HEK293 (cell line): Measurements from ENCODE around the gene KRTAP10-4.

Source experiments
- CTCF ChIA-PET: fragments of 350-600 bp; formaldehyde crosslinking; extraction: SDS; loops from one replicate; lab custom pipeline; 2021; ENCODE audit warnings: antibody characterized with exemption; lab: Yijun Ruan, JAX
- POLR2A ChIA-PET: fragments of 300-600 bp; formaldehyde crosslinking; extraction: SDS; loops from one replicate; lab custom pipeline; 2020; ENCODE audit warnings: antibody characterized with exemption, inconsistent platforms; lab: Yijun Ruan, JAX
- H3K27ac ChIP-seq: fragments of 200-500 bp; sonication (Bioruptor generic); 2 replicates; pipeline ENCODE4 v1.5.1; 2014; ENCODE audit warnings: low read depth, low read length, control low read depth, inconsistent platforms; ENCODE audit errors: extremely low read depth
- H3K36me3 ChIP-seq, 2 experiments: fragments of 200-500 bp in 1 of 2; sonication (Bioruptor generic) in 1 of 2; 1 replicate in 1 of 2; 2 replicates in 1 of 2; pipeline ENCODE4 v1.5.1; 2014 to 2017; ENCODE audit warnings: inconsistent platforms in 2 of 2, low read length in 2 of 2; ENCODE audit not compliant: control insufficient read depth in 2 of 2, insufficient read depth in 1 of 2
- H3K4me1 ChIP-seq: fragments of 200-500 bp; sonication (Bioruptor generic); 2 replicates; pipeline ENCODE4 v1.5.1; 2014; ENCODE audit warnings: mild to moderate bottlenecking, low read length, inconsistent platforms; ENCODE audit not compliant: control insufficient read depth, insufficient read depth
- H3K4me3 ChIP-seq: 2 replicates; pipeline ENCODE4 v1.5.1; 2011; ENCODE audit warnings: low read depth, mild to moderate bottlenecking, control low read depth, low read length, moderate library complexity
- H3K9me3 ChIP-seq: fragments of 200-500 bp; sonication (Bioruptor generic); 2 replicates; pipeline ENCODE4 v1.5.1; 2014; ENCODE audit warnings: low read depth, low read length, inconsistent platforms; ENCODE audit not compliant: control insufficient read depth, insufficient read depth
- EGR2 ChIP-seq: fragments of 450-650 bp; formaldehyde crosslinking; IDR thresholded peaks from 2 replicates; pipeline ENCODE4 v1.5.1; 2016; ENCODE audit warnings: low read depth, missing biosample characterization, missing genetic modification characterization
- GFI1B ChIP-seq: fragments of 450-650 bp; formaldehyde crosslinking; IDR thresholded peaks from 2 replicates; pipeline ENCODE4 v1.5.1; 2016; ENCODE audit warnings: missing biosample characterization, missing genetic modification characterization
- GLI2 ChIP-seq: fragments of 450-650 bp; formaldehyde crosslinking; IDR thresholded peaks from 2 replicates; pipeline ENCODE4; 2017; ENCODE audit warnings: missing biosample characterization, missing genetic modification characterization, low read depth, borderline replicate concordance
- SCRT2 ChIP-seq: fragments of 450-650 bp; formaldehyde crosslinking; IDR thresholded peaks from 2 replicates; pipeline ENCODE4 v1.5.1; 2016; ENCODE audit warnings: missing biosample characterization, missing genetic modification characterization
- WT1 ChIP-seq: fragments of 450-650 bp; formaldehyde crosslinking; IDR thresholded peaks from 2 replicates; pipeline ENCODE4 v1.5.1; 2016; ENCODE audit warnings: missing biosample characterization, missing genetic modification characterization
- ZBTB21 ChIP-seq: fragments of 450-650 bp; formaldehyde crosslinking; IDR thresholded peaks from 2 replicates; pipeline ENCODE4 v1.5.1; 2017; ENCODE audit warnings: missing biosample characterization, missing genetic modification characterization
- ZFP3 ChIP-seq: fragments of 450-650 bp; formaldehyde crosslinking; IDR thresholded peaks from 2 replicates; pipeline ENCODE4 v1.5.1; 2016; ENCODE audit warnings: low read depth, missing biosample characterization, missing genetic modification characterization
- ZNF169 ChIP-seq: fragments of 450-650 bp; formaldehyde crosslinking; IDR thresholded peaks from 2 replicates; pipeline ENCODE4 v1.5.1; 2016; ENCODE audit warnings: missing biosample characterization, missing genetic modification characterization
- ZNF184 ChIP-seq: fragments of 450-650 bp; IDR thresholded peaks from 2 replicates; pipeline ENCODE4 v1.5.1; 2018; ENCODE audit warnings: missing biosample characterization, mild to moderate bottlenecking, missing genetic modification characterization
- ZNF214 ChIP-seq: fragments of 450-650 bp; formaldehyde crosslinking; IDR thresholded peaks from 2 replicates; pipeline ENCODE4 v1.5.1; 2017; ENCODE audit warnings: missing biosample characterization, mild to moderate bottlenecking, missing genetic modification characterization, borderline replicate concordance
- ZNF341 ChIP-seq: fragments of 450-650 bp; formaldehyde crosslinking; IDR thresholded peaks from 2 replicates; pipeline ENCODE4; 2016; ENCODE audit warnings: low read depth, missing biosample characterization, missing genetic modification characterization
- ZNF37A ChIP-seq: fragments of 450-650 bp; IDR thresholded peaks from 2 replicates; pipeline ENCODE4 v1.5.1; 2018; ENCODE audit warnings: missing biosample characterization, missing genetic modification characterization
- ZNF596 ChIP-seq: fragments of 450-650 bp; IDR thresholded peaks from 2 replicates; pipeline ENCODE4 v1.5.0; 2018; ENCODE audit warnings: missing biosample characterization, mild to moderate bottlenecking, missing genetic modification characterization, moderate library complexity
- ZNF677 ChIP-seq: fragments of 450-650 bp; IDR thresholded peaks from 2 replicates; pipeline ENCODE4 v1.5.0; 2018; ENCODE audit warnings: missing biosample characterization, mild to moderate bottlenecking, missing genetic modification characterization, moderate library complexity
- ZNF768 ChIP-seq: fragments of 450-650 bp; formaldehyde crosslinking; IDR thresholded peaks from 2 replicates; pipeline ENCODE4 v1.5.1; 2018; ENCODE audit warnings: missing biosample characterization, mild to moderate bottlenecking, missing genetic modification characterization
- TF ChIP-seq, protein P1 (sequence below): fragments of 450-650 bp; formaldehyde crosslinking; IDR thresholded peaks from 2 replicates; pipeline ENCODE4 v1.5.1; 2016; ENCODE audit warnings: missing biosample characterization, missing genetic modification characterization, low read depth
- TF ChIP-seq, protein P2 (sequence below): fragments of 450-650 bp; formaldehyde crosslinking; IDR thresholded peaks from 2 replicates; pipeline ENCODE4 v1.5.1; 2016; ENCODE audit warnings: missing biosample characterization, missing genetic modification characterization
- TF ChIP-seq, protein P3 (sequence below): fragments of 450-650 bp; formaldehyde crosslinking; IDR thresholded peaks from 2 replicates; pipeline ENCODE4 v1.5.1; 2017; ENCODE audit warnings: missing biosample characterization, missing genetic modification characterization

Gene KRTAP10-4

DNA sequence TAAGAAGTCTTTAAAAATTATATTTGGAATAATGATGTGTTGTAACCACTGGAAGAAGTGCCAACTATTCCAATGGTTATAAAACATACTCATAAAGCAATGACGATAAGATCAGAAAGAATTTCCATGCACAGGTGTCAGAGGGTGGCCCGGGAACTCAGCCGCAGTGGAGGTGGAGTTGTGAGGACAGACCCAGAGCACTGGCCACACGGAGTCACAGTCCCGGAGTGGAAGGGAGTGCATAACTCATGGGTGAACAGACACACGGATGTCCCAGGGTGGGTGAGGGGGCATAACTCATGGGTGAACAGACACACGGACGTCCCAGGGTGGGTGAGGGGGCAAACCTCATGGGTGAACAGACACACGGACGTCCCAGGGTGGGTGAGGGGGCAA lies 2.5 kb downstream of the KRTAP10-4 start (continued):
- no peak for TF ChIP-seq ZNF169 (tag by site-specific recombination)
- TF ChIP-seq, protein P1, sequence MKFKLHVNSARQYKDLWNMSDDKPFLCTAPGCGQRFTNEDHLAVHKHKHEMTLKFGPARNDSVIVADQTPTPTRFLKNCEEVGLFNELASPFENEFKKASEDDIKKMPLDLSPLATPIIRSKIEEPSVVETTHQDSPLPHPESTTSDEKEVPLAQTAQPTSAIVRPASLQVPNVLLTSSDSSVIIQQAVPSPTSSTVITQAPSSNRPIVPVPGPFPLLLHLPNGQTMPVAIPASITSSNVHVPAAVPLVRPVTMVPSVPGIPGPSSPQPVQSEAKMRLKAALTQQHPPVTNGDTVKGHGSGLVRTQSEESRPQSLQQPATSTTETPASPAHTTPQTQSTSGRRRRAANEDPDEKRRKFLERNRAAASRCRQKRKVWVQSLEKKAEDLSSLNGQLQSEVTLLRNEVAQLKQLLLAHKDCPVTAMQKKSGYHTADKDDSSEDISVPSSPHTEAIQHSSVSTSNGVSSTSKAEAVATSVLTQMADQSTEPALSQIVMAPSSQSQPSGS, result no peak
- TF ChIP-seq EGR2 (tag by site-specific recombination), result no peak
- TF ChIP-seq, protein P2, sequence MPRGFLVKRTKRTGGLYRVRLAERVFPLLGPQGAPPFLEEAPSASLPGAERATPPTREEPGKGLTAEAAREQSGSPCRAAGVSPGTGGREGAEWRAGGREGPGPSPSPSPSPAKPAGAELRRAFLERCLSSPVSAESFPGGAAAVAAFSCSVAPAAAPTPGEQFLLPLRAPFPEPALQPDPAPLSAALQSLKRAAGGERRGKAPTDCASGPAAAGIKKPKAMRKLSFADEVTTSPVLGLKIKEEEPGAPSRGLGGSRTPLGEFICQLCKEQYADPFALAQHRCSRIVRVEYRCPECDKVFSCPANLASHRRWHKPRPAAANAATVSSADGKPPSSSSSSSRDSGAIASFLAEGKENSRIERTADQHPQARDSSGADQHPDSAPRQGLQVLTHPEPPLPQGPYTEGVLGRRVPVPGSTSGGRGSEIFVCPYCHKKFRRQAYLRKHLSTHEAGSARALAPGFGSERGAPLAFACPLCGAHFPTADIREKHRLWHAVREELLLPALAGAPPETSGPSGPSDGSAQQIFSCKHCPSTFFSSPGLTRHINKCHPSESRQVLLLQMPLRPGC (tag by site-specific recombination), result no peak
- TF ChIP-seq ZNF596, result no peak

DNA sequence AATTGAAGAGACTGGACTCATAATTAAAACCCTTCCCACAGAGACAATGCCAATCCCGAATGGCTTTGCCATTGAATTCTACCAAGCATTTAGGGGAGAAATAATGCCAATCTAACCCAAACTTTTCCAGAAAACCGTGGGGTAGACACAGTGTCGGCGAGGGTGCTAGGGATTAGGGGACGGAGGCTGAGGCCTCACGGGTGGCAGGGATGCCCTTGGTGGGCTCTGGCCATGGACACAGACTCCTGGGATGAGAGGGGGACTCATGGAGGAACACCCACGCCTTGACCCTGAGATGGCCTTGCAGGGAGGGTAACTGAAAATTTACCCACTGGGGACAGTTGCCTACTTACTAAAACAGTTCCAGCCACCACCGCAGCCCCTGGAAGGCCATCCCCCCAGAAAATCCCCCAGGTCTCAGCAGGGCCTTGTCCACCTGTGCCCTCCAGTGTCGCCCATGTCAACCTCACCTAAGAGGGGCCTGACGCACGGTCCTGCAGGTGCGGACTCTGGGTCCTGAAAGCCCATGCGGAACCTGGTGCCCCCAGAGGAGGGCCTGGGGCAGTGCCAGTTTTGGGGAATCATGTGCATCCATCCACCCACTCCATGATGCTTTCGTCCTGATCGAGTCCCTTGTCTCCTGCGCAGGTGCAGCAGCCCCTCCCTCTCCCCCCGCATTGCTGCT lies 5.0 kb downstream of the KRTAP10-4 start:
- Histone ChIP-seq H3K27ac (no peak overlapping the region), H3K4me3 (no peak overlapping the region), H3K4me1 (no peaks in the 10 kb centered on the region), H3K9me3 (no peaks in the 10 kb centered on the region), H3K36me3 (no peaks in the 10 kb centered on the region)
- no peak for TF ChIP-seq ZBTB21
- TF ChIP-seq ZNF214 (tag by site-specific recombination), result no peak
- TF ChIP-seq ZNF677, result no peak
- no peak for TF ChIP-seq ZFP3 (tag by site-specific recombination)
- no peak for TF ChIP-seq ZNF184 (tag by site-specific recombination)
- no peak for TF ChIP-seq ZNF768 (tag by site-specific recombination)
- CTCF ChIA-PET, result no interaction called here
- POLR2A ChIA-PET, result no interaction called here

DNA sequence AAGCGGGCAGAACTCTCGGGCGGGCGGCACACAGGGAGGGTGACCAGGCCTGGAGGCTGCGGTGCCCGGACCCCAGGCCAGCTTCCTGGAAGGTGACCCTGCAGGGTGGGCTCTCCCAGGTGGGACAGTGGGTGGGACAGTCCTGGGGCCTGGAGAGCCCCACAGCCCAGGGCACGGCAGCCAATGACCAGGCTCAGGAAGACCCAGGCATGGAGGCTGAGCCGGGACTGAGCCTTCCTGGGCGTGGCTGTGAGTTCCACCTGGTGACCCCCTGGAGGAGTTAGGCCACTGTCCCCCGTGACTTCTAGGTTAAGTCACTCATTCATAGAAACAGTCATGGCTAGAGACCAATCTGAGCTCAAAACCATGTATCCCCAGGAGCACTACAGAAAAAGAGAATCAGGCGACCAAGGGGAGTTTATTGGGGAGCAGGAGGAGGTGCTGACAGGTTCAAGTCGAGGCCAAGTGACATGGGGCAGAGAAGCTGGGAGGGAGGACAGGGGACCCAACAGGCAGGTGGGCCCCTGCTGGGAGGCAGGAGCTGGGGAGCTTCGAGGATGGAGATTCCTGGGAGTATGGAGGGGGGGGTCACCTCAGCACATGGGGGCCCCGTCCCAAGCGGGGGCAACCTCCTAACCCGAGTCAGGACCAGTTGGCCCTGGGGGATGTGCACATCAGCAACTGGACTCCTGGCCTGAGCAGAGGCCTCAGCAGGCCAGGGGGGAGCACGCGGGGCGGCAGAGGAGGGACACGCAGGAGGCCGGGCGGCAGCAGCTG lies 5.7 kb downstream of the KRTAP10-4 start:
- no peaks in the 10 kb centered on the region for H3K9me3 ChIP-seq
- TF ChIP-seq ZFP3 (tag by site-specific recombination), result no peak
- TF ChIP-seq WT1 (tag by site-specific recombination), result no peak
- TF ChIP-seq, protein P3, sequence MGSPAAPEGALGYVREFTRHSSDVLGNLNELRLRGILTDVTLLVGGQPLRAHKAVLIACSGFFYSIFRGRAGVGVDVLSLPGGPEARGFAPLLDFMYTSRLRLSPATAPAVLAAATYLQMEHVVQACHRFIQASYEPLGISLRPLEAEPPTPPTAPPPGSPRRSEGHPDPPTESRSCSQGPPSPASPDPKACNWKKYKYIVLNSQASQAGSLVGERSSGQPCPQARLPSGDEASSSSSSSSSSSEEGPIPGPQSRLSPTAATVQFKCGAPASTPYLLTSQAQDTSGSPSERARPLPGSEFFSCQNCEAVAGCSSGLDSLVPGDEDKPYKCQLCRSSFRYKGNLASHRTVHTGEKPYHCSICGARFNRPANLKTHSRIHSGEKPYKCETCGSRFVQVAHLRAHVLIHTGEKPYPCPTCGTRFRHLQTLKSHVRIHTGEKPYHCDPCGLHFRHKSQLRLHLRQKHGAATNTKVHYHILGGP (tag by site-specific recombination), result no peak
- TF ChIP-seq, protein P2 (tag by site-specific recombination), result no peak
- no peak for TF ChIP-seq GFI1B
- TF ChIP-seq SCRT2 (tag by site-specific recombination), result no peak
- no peak for TF ChIP-seq ZNF341 (tag by site-specific recombination)
- no peak for TF ChIP-seq ZNF37A (tag by site-specific recombination)
- TF ChIP-seq GLI2 (tag by site-specific recombination), result no peak
- H3K4me3 ChIP-seq, result no peak overlapping the region
- ChIA-PET CTCF (no interaction called here), POLR2A (no interaction called here)
- no peak overlapping the region for H3K27ac ChIP-seq
- no peaks in the 10 kb centered on the region for H3K36me3 ChIP-seq
- no peaks in the 10 kb centered on the region for H3K4me1 ChIP-seq
